HEK293T (cell line): ENCODE data around the gene MAPRE2.

Source experiments
- BHLHE40 ChIP-seq: fragments of 450-650 bp; IDR thresholded peaks from 2 replicates; pipeline ENCODE4 v1.6.1; 2016; ENCODE audit warnings: mild to moderate bottlenecking, moderate library complexity, borderline replicate concordance
- ELF4 ChIP-seq: fragments of 450-650 bp; IDR thresholded peaks from 2 replicates; pipeline ENCODE4 v1.6.1; 2017; ENCODE audit warnings: antibody characterized with exemption
- FOXM1 ChIP-seq: fragments of 450-650 bp; IDR thresholded peaks from 2 replicates; pipeline ENCODE4 v1.6.1; 2017; ENCODE audit warnings: mild to moderate bottlenecking, borderline replicate concordance
- LEF1 ChIP-seq: fragments of 450-650 bp; IDR thresholded peaks from 2 replicates; pipeline ENCODE4 v1.6.1; 2017; ENCODE audit warnings: mild to moderate bottlenecking, borderline replicate concordance
- ZNF384 ChIP-seq: fragments of 450-650 bp; IDR thresholded peaks from 2 replicates; pipeline ENCODE4 v1.6.1; 2016

- TF ChIP-seq FOXM1 = no peak
- TF ChIP-seq ZNF384 = no peak
- TF ChIP-seq LEF1 = no peak
- TF ChIP-seq BHLHE40 = no peak
- TF ChIP-seq ELF4 = no peak
These were observed 30.6 kb downstream of the MAPRE2 start for GRCh38 chr18:35071819-35072247.
